NCI-H1930 (cell line): Measurements from ENCODE around the gene CA6.
A peak's percentile ranks its signal among the peaks of the same experiment; 100 is the strongest.
"Not testable (repeated sequence)": the region's sequence is repeated elsewhere in the genome, so short reads cannot be mapped to it uniquely, and the experiment has no call there.

Experiments
- DNase-seq, 2 experiments: peaks; one replicate each; lab custom pipeline; 2025; lab: John Stamatoyannopoulos, UW

Gene CA6

DNA sequence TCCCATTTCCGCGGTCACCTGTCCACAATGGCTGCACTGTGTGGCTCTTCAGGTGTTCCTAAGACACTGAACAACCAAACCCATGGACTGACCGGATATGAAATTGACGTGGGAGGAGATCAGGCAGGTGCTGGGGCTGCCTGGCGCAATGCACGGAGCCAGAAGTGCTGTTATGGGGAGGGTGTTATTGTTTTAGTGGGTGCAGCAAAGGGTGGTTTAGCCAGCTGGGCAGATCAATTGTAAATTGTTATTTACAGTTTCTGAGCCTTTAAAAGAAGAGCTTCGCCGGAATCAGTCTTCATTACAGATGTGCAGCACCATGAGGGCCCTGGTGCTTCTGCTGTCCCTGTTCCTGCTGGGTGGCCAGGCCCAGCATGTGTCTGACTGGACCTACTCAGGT, at the start of gene CA6:
CA6 (plus strand) TSS at position 301 of the 400 bp plus-strand sequence; CDS start at position 320, 19 bp downstream.
- no peak for DNase-seq

DNA sequence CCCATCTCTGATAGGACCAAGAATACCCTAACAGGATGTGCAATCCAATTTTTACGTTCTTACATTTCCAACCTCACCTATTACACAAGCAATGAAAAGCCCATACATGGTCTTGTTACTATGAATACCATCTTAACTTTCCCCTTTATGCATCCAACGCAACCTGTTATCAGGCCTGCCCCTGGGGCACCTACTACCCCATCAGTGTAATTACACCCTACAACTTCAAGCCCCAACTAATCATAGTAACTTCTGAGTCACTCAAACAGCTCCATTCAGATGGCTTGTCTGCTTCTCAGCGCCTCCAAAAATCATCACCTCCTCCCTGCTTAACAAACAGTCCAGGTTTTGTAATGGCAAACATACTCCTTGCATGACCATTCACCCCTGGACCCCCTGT, 48.9 kb upstream of the CA6 start:
- DNase-seq, result not testable (repeated sequence)

DNA sequence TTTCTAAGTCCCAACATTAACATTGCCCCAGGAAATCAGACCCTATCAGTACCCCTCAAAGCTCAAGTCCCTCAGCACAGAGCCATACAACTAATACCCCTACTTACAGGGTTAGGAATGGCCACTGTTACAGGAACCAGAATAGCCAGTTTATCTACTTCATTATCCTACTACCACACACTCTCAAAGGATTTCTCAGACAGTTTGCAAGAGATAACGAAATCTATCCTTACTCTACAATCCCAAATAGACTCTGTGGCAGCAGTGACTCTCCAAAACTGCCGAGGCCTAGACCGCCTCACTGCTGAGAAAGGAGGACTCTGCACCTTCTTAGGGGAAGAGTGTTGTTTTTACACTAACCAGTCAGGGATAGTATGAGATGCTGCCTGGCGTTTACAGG, 48.2 kb upstream of the CA6 start:
- not testable (repeated sequence) for DNase-seq

- DNase-seq, result not testable (repeated sequence)
These were observed 47.2 kb upstream of the CA6 start for GRCh38 chr1:8898418-8898817.

GRCh38 chr1:8899046-8899445, 46.6 kb upstream of the CA6 start:
- no peak for DNase-seq

DNA sequence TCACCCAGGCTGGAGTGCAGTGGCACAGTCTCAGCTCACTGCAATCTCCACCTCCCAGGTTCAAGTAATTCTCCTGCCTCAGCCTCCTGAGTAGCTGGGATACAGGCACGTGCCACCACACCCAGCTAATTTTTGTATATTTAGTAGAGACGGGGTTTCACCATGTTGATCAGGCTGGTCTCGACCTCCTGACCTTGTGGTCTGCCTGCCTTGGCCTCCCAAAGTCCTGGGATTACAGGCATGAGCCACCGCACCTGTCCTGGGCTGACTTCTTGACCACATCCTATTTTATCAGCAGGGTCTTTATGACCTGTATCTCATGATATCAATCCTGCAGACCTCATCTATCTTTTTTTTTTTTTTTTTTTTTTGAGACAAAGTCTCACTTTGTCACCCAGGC, 45.0 kb upstream of the CA6 start:
- not testable (repeated sequence) for DNase-seq

- no peak for DNase-seq
These were observed 42.9 kb upstream of the CA6 start for GRCh38 chr1:8902765-8903164.

- DNase-seq, result no peak
These were observed 42.3 kb upstream of the CA6 start for GRCh38 chr1:8903410-8903809.

GRCh38 chr1:8903908-8904650, 41.6 kb upstream of the CA6 start:
- no peak for DNase-seq

DNA sequence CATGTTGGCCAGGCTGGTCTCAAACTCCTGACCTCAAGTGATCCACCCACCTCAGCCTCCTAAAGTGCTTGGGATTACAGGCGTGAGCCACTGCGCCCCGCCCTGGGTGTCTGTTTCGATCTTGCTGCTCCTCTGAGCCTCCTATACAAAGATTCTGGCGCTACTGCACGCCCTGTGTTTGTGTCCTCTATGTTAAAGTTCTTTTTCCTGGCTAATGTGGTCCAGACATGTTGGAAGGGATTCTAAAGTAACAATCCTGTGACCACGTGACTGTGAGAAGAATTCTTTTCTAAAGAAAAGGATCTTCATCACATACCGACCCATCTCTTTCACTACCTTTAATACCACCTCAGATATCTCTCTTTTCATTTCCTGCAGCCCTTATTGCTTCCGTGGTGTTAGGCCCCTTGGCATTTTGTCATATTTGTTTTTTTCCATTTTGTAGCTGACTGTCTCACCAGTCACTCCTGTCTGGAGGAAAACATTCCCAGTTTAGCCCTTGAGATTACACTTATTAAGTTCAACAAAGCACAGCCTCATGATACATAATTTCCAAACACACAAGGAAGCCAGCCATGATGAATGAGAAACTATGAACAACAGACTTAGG, 40.0 kb upstream of the CA6 start:
- DNase-seq, result no peak

DNA sequence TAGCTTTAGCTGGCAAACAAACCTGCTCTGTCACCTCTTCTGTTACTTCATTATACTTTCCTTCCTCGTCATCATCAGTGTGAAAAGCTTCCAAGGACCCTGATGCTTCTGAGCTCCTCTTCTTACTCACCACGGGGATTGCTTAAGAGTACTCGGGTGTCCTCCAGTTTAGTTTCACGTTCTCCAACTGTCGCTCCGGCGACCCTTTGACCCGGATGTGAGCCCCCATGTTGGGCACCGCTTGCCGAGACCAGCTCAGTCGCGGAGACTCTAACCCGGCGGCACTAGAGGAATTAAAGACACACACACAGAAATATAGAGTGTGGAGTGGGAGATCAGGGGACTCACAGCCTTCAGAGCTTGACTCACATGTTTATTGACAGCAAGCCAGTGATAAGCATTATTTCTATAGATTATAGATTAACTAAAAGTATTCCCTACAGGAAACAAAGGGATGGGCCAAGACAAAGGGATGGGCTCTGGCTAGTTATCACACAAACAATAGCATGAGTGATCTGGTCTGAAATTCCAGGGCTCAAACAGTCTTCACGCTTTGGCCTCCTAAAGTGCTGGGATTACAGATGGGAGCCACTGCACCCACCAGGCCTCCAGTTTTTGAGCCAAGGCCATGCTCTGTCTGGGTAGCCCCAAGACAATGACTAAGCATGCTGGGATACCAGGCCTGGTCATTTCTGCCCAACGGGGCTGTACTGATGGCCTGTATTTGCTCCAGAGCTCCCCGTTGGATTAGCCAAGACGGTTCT, 37.1 kb upstream of the CA6 start:
- no peak for DNase-seq

DNA sequence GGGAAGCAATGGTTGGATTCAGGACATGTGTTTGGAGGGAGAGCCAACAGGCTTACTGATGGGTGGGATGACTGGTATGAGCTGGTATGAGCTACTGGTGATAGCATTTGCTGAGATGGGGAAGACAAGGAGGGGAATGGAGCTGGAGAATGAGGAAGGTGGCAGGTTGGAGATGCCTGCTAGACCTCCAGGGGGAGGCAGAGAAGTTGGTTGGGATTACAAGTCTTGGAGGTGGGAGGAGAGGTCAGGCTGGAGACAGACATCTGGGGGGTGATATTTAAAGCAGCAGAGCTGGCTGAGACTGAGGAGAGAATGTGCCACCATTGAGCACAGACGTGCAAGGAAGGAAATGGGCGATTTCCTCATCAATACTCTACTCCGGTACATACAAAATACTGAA, 35.3 kb upstream of the CA6 start:
- no peak for DNase-seq

DNA sequence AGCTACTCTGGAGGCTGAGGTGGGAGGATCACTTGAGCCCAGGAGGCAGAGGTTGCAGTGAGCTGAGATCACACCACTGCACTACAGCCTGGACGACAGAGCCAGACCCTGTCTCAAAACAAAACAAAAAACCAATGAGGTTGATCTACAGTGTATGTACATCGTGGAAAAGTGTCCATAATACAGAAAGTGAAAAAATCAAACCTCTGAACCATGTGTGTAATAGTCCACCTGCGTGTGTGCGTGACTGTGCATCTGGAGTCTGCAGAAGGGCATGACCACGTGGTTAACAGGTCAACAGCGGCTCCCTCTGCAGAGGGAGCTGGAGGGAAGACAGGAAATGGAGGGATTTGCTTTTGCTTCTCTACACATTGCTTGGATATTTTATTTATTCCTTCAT, 34.8 kb upstream of the CA6 start:
- DNase-seq, result no peak

DNA sequence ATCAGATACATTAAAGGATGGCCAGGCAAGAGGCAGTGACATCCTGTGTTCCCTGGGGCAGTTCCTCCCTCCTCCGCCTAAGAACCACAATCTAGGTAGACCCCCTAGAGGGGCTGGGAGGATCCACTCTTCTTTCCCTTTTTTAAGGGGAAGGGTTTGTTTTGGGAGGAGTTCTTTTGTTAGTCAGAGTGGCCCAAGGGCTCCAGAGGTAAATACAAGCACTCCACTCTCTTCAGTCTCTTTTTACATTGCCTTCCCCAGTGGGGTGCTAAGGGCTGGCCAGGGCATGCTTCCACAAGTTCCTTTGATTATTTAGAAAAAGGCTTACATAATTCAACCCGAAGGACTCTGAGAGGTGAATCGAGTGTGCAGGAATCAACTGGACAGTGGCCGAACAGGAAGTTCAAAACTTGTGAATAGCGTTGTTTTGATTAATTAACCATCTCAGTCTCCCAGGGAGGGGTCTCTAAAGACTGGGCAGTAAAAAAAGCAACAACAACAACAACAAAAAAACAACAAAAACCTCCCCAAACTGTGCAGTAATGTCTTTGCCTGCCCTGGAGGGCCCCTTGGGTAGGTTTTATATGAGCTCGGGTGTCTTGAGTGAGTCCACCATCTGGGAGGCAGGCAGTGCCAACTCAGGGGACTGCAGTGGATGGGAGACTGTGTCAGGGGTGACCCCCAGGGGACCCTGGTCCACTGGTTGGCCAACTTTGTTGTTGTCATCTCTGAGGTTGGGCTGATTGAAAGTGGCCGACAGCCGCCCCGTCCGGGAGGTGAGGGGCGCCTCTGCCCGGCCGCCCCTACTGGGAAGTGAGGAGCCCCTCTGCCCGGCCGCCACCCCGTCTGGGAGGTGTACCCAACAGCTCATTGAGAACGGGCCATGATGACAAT, 34.0 kb upstream of the CA6 start:
- no peak for DNase-seq

DNA sequence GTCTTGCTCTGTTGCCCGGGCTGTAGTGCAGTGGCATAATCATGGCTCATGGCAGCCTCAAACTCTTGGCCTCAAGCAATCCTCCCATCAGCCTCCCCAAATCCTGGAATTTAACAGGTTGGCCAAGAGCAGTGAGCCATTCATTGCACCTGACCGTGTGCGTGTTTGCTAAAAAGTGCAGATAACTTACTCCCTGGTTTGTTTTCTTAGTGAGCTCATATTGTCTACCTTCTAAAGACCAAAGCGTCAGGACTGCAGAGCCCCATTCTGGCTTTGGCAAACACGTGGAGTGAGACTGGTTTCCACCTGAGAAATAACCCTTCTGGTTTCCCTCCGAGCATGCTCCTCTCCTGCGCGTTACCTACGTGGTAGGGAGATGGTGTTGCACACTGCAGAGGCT, 32.2 kb upstream of the CA6 start:
- no peak for DNase-seq

DNA sequence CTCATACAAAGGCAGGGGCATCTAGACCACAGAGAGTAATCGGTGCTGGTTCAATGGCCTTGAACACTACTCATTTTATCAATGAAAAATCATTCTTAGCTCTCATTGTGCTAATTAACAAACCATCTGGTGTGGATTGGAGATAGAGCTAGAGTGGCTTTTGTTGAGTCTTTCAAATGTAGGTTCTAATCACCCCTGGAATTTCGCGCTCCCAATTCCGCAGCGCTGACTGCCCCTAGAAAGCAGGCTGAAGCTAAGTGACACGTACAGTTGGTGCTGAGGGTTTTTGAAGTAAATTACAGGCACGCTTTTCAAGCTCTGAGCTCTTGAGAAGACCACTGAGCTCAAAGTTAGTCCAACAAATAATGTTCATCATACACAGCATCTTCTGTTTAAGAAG, 31.2 kb upstream of the CA6 start:
- no peak for DNase-seq

DNA sequence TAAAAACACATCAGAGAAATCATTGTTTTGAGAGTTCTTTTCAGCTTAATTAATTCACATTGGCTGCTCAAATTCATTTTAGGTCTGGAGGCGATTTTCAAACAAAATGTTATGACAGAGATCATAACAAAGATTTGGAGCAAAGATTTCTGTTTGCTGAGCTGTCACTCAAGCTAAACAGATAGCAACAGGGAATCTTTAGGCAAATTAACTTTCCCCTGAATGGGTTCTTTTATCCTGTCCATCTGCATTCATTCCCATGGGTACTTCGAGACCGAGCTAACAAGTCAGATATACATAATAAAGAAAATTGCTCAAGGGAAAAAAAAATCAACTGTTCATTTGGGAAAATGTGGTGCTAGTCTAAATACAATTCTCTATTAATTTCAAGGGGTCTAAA, 30.2 kb upstream of the CA6 start:
- DNase-seq, result peak in 1 of 2 experiments; percentile 5

DNA sequence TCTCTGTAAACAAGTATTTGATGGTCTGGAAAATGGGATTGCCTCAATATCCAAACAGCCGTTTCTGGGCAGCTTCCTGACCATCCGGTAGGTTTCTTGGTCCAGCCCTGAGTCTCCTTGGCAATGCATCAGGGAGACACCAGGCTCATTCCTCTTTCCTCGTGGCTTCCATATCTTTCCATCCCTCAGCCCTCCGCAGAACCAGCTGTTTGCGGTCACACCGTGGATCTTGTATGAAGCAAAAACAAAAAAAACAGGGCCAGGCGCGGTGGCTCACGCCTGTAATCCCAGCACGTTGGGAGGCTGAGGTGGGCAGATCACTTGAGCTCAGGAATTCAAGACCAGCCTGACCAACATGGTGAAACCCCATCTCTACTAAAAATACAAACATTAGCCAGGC, 28.1 kb upstream of the CA6 start:
- DNase-seq, result not testable (repeated sequence)

DNA sequence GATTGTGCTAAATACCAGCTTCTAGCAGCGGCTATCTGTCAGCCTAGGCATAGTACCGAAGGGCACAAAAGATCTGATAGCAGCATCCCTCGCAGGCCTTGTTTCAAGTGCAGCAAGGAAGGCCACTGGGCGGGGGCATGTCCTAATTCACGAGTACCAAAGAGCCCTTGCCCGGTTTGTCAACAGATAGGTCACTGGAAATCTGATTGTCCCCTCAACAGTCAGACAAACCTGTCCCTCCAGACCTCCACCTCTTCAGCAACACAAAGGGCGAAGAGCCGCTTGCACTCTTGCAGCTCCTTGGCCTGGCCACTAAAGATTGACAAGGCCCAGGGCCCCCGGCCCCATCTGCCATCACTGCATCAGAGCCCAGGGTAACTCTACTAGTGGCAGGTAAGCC, 22.7 kb upstream of the CA6 start:
- DNase-seq, result no peak

GRCh38 chr1:8925406-8925805, 20.3 kb upstream of the CA6 start:
- no peak for DNase-seq

- no peak for DNase-seq
These were observed 19.7 kb upstream of the CA6 start for GRCh38 chr1:8925960-8926359.
